ENCODE data around the gene AFTPH. TPM values are rescaled to one million over a fixed set of nuclear protein-coding genes. Genes with fewer than 3 reads are reported as not detected.

The AFTPH gene
- total RNA-seq, 1 experiment from 2014 or later = 24.3 TPM

DNA sequence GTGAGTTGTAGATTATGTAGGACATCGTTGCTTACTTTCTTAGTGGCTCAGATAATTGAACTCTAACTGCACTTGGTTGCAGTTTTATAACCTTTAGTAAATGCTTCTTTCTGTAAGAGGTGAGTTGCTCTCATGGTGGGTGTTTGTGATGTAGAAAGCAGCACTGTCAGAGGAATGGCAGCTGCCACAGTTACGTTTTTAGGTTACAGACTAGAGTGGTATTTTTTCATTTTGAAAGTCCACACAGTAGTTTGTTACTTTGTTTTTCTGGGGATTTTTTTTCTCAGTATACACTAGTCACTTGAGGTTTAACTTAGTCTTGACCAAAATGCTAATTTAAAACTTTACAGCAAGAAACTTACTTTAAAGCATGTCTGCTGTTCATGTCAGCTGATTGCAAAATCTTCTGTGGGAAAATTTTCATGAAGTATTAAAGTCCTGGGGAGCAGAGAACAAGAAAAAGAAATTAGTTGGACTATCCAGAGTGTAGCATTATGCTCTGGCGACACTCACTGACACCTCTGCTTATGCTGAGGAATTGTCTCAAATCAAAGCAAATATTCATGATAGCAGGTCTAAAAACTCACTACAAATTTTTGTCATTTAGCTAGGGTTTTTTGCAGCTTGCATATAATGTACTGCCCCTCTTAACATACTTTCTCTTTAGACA is 14.8 kb downstream of the AFTPH start:
- Histone ChIP-seq H3K4me1 (peaks cover 6% of the 10 kb centered on the region; the same call in 1 of the 2 replicates), H3K27ac (no peak overlapping the region; the same call in 1 of the 2 replicates), H3K27me3 (no peaks in the 10 kb centered on the region), H3K9me3 (replicated peaks) (no peaks in the 10 kb centered on the region), H3K4me3 (no peak overlapping the region), H3K36me3 (no peaks in the 10 kb centered on the region)
- DNase-seq = no peak

DNA sequence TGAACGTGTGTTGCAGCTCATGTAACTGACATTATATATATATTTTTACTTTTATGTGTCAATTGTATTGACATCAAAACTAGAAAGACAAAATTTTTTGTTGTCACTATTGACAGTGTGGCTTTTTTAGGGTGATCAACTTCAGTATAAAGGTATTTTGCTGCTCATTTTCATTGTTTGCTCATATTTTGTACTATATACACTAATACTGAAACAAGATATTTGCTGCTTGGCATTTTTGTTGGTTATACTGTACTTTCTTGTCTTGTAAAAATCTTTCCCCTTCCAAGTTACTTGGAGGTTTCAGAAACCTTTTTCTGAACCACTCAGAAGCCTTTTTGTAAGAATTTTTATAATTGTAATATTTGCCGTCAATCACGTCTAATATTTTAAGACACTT is 16.5 kb downstream of the AFTPH start:
- no peaks in the 10 kb centered on the region for H3K27me3 ChIP-seq
- H3K9me3 ChIP-seq (replicated peaks) = no peaks in the 10 kb centered on the region
- no peaks in the 10 kb centered on the region for H3K36me3 ChIP-seq
- H3K27ac ChIP-seq = no peak overlapping the region
- H3K4me1 ChIP-seq = peaks cover 6% of the 10 kb centered on the region; the same call in 1 of the 2 replicates
- H3K4me3 ChIP-seq = no peak overlapping the region
- DNase-seq = no peak

DNA sequence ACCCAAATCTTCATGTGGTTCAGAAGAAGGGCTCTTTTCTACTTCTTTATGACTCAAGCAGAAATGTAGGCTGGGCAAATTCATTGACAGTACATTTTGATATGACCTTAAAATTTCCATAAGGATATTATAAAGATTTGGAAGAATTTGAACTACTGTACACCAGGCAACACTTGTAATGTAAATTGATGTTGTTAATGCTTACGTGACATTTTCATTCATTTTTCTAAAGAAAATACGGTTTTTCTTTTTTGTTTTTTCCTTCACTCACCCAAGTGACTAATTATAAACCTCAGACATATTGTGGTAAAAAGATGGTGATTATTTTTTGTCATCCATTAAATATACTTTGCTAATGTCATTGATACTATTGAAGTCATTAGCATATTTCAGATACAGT is 17.4 kb downstream of the AFTPH start:
- Histone ChIP-seq H3K27ac (no peak overlapping the region), H3K27me3 (no peaks in the 10 kb centered on the region), H3K4me3 (no peak overlapping the region), H3K4me1 (peaks cover 6% of the 10 kb centered on the region; the same call in 1 of the 2 replicates), H3K36me3 (no peaks in the 10 kb centered on the region), H3K9me3 (replicated peaks) (no peaks in the 10 kb centered on the region)
- DNase-seq = no peak

DNA sequence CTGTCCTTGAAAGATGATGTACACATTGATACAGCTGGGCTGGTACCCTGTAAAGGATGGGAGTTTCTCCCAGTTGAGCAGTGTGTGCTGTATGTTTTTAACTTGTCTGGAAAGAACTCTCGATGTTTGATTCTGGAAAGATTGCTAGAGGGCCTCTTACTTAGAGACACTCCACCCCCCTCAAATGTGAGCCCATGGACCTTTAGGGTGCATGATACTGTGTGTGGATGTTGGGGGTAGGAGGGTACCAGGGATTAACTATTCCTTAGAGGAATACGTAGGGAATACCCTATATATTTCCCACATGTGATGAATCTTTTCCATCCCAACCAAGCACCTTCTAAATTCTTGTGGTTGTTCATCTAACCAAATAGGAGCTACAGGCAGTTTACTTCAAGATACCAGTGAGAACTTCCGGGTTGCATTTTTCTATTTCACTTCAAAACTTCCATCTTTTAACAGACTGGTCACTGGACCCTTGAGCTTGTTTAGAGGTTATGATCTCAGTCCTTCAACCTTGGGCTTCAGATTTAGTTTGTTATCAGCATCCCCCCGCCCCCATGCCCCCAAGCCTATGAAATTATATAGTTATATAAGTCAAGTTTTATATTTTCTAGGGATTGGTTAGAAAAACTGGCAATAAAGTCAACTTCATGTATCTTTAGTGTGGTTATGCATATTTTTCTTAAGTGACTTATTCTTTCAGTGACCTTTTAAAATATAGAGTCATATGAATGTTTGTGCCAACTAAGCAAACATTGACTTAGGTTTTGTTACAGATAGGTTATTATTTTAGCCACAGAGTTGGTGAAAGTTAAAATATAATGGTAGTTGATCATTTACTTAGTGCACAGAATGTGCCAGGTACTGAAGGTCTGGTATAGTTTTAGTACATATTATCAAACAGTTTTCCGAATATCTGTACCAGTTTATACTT is 18.2 kb downstream of the AFTPH start:
- no peak overlapping the region for H3K27ac ChIP-seq
- no peak overlapping the region for H3K4me3 ChIP-seq
- peaks cover 6% of the 10 kb centered on the region; the same call in 1 of the 2 replicates for H3K4me1 ChIP-seq
- H3K9me3 ChIP-seq (replicated peaks) = no peaks in the 10 kb centered on the region
- H3K27me3 ChIP-seq = no peaks in the 10 kb centered on the region
- no peak for DNase-seq
- no peaks in the 10 kb centered on the region for H3K36me3 ChIP-seq

DNA sequence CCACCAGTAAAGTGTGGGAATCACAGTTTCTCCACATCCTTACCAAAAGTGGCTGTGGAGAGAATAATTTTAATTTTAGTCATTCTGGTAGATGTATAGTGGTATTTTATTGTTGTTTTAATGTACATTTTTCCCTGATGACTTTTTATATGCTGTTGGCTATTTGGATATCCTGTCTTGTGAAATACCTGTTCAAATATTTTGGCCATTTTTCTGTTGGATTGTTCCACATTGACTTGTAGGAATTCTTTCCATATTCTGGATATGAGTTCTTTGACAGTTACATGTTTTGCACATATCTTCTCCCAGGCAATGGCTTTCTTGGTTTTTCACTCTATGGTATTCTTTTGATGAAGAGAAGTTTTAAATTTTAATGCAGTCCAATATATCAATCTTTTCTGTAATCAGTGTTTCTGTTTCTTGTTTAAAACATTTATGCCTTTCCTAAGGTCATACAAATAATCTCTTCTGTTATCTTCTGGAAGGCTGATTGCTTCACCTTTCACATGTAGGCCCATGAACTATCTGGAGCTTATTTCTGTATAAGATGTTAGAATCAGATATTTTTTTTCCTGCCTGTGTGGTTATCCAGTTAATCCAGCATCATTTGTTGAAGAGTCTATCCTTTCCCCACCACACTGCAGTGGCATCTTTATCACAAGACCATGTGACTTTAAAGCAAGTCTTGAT is 19.0 kb downstream of the AFTPH start:
- DNase-seq = no peak
- Histone ChIP-seq H3K4me3 (no peak overlapping the region), H3K27me3 (no peaks in the 10 kb centered on the region), H3K4me1 (peaks cover 3% of the 10 kb centered on the region; the same call in 1 of the 2 replicates), H3K36me3 (no peaks in the 10 kb centered on the region), H3K9me3 (replicated peaks) (no peaks in the 10 kb centered on the region), H3K27ac (no peak overlapping the region)

DNA sequence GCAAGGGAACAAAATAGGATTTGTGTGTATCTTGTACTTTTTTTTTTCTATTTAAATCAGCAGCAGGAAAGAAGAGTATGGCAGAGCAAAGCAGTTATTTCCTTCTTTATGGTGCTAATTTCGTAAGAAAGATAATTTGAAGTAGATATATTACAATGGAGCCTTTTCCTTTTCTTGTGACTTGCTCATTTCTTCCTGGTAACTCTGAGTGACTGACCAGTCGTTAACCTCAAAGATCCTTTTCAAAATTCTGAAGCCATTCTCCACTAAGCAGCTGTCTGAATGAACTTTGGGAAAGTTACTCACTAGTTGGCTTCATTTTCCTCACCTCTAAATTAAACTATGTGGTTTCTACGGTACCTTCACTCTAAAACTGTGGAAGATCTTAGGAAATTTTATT is 24.6 kb downstream of the AFTPH start:
- DNase-seq = no peak
- Histone ChIP-seq H3K36me3 (0 out of 2 replicates have a peak, but pooled peaks cover 3% of the 10 kb centered on the region), H3K9me3 (replicated peaks) (no peaks in the 10 kb centered on the region), H3K4me1 (no peaks in the 10 kb centered on the region), H3K27ac (no peak overlapping the region), H3K27me3 (no peaks in the 10 kb centered on the region), H3K4me3 (no peak overlapping the region)

DNA sequence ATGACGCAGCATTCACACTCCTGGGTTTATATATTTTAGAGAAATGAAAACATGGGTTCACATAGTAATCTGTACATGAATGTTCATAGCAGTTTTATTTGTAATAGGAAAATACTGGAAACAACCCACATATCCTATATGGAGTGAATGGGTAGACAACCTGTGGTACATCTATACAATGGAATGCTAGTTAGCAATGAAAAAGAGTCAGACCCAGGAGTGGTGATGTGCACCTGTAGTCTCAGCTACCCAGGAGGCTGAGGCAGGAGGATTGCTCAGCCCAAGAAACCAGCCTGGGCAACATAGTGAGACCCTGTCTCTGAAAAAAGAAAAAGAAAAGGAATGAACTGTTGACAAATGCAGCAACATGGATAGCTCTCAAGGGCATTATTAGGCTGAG is 25.9 kb downstream of the AFTPH start:
- no peaks in the 10 kb centered on the region for H3K4me1 ChIP-seq
- no peaks in the 10 kb centered on the region for H3K9me3 ChIP-seq (replicated peaks)
- 0 out of 2 replicates have a peak, but pooled peaks cover 3% of the 10 kb centered on the region for H3K36me3 ChIP-seq

DNA sequence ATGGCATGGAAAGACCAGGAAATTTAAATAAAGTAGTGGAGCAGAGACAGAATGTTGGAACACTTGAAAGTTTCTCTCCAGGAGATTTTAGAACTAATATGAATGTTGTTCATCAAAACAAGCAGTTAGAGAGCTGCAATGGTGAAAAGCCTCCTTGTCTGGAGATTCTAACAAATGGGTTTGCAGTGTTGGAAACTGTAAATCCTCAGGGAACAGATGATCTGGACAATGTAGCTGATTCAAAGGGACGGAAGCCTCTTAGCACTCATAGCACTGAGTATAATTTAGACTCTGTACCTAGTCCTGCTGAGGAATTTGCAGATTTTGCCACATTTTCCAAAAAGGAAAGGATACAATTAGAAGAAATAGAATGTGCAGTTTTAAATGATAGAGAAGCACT is 27.7 kb downstream of the AFTPH start:
- Histone ChIP-seq H3K36me3 (0 out of 2 replicates have a peak, but pooled peaks cover 3% of the 10 kb centered on the region), H3K4me3 (no peak overlapping the region), H3K4me1 (no peaks in the 10 kb centered on the region), H3K27ac (no peak overlapping the region), H3K27me3 (no peaks in the 10 kb centered on the region), H3K9me3 (replicated peaks) (no peaks in the 10 kb centered on the region)
- no peak for DNase-seq

More for the DNA sequence above, 25.9 kb downstream of the AFTPH start:
- Histone ChIP-seq H3K27ac (no peak overlapping the region), H3K4me3 (no peak overlapping the region), H3K27me3 (no peaks in the 10 kb centered on the region)
- no peak for DNase-seq

DNA sequence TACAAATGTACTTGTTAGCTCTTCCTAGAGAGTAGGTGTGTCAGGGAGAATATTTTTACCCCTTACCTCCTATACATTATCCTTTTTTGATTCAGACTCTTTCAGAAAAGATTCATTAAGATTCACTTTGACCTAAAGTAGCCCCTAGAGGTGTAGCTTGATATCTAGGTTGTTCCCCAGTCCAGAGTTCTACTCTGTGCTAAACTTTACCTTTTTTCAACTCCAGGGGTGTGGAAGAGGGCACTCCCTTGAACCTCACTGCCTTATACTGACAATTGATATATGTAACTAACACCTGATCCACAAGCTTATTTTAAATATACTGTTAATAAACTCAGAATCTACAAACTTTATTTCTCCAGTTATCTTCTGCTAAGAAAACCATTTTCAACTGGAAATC is 30.0 kb downstream of the AFTPH start:
- Histone ChIP-seq H3K27ac (no peak overlapping the region), H3K4me1 (no peaks in the 10 kb centered on the region), H3K36me3 (0 out of 2 replicates have a peak, but pooled peaks cover 3% of the 10 kb centered on the region), H3K9me3 (replicated peaks) (no peaks in the 10 kb centered on the region), H3K4me3 (no peak overlapping the region), H3K27me3 (no peaks in the 10 kb centered on the region)
- DNase-seq = no peak

DNA sequence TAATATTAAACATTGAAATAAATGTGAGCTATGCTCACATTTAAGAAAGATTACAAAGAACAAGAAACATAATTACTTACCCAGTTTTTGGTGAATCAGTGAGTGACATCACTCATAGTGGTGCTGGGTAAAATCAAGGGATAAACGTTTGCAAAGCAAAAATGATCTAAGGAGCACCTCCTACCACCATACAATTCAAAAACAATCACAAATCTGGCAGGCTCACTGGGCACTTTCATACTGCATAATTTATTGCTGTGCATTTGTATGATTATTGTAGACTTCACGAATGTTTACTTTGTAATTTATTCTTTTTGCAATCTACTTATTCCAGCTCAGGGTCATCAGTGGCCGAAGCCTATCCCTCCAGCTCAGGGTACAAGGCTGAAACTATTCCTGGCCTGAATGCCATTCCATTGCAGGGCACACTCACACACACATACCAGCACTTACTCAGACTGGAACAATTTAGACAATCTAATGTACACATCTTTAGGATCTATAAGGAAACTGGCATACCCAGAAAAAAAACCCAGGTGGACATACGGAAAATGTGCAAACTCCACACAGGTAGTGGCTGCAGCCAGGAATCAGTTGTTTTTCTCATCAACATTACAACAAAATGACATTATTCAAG is 34.4 kb downstream of the AFTPH start:
- H3K27ac ChIP-seq = no peak overlapping the region
- no peaks in the 10 kb centered on the region for H3K36me3 ChIP-seq
- no peaks in the 10 kb centered on the region for H3K27me3 ChIP-seq
- H3K4me3 ChIP-seq = no peak overlapping the region
- H3K4me1 ChIP-seq = no peaks in the 10 kb centered on the region
- H3K9me3 ChIP-seq (replicated peaks) = no peaks in the 10 kb centered on the region
- DNase-seq = no peak

DNA sequence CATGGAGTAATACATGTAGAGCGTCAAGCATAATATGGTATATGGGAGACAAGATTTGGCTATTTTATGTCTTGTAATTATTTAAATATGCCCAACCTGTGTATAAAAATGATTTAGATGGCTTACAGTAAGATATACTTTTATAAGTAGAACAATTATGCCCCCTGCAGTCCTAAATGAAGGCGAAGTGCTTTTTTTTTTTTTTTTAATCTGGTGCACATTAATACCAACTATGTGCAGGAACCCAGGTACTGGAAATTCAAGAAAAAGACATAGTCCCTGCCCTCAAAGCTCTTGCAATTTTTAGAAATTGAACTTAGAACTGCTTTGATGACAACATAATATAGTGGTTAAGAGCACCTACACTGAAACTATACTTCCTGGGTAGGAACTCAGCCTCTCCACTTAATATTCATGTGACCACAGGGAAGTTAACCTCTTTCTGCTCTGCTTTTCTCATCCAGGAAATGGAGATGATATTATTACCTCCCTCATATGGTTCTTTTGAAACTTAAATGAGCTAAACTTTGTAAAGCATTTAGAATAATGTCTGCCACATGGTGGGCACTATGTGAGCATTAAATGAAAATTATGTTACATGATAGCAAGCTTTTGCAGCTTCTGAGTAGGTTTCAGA is 38.1 kb downstream of the AFTPH start:
- no peak overlapping the region for H3K27ac ChIP-seq
- H3K4me3 ChIP-seq = no peak overlapping the region
- H3K4me1 ChIP-seq = no peaks in the 10 kb centered on the region
- peak in 1 of 2 experiments; percentile 34 for DNase-seq
- H3K27me3 ChIP-seq = no peaks in the 10 kb centered on the region
- no peaks in the 10 kb centered on the region for H3K36me3 ChIP-seq
- H3K9me3 ChIP-seq (replicated peaks) = no peaks in the 10 kb centered on the region

DNA sequence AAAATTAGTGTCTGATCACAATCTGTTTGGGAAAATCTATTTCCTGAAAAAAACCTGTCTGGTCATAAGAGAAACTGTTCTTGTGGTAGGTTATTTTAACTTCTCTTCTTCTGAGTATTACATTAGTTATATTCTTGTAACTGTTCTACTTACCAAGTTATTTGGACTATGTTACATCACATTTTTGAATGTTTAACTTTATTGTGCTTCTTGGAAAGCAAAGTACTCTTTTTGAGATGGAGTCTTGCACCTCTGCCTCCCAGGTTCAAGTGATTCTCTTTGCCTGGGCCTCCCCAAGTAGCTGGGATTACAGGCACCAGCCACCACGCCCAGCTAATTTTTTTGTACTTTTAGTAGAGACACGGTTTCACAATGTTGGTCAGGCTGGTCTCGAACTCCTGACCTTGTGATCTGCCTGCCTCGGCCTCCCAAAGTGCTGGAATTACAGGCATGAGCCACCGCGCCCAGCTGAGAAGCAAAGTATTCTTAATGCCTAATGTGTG is 39.4 kb downstream of the AFTPH start:
- no peaks in the 10 kb centered on the region; the same call in 1 of the 2 replicates for H3K36me3 ChIP-seq
- H3K27ac ChIP-seq = no peak overlapping the region
- H3K4me1 ChIP-seq = no peaks in the 10 kb centered on the region
- no peaks in the 10 kb centered on the region for H3K9me3 ChIP-seq (replicated peaks)
- no peaks in the 10 kb centered on the region for H3K27me3 ChIP-seq
- DNase-seq = no peak
- no peak overlapping the region for H3K4me3 ChIP-seq

DNA sequence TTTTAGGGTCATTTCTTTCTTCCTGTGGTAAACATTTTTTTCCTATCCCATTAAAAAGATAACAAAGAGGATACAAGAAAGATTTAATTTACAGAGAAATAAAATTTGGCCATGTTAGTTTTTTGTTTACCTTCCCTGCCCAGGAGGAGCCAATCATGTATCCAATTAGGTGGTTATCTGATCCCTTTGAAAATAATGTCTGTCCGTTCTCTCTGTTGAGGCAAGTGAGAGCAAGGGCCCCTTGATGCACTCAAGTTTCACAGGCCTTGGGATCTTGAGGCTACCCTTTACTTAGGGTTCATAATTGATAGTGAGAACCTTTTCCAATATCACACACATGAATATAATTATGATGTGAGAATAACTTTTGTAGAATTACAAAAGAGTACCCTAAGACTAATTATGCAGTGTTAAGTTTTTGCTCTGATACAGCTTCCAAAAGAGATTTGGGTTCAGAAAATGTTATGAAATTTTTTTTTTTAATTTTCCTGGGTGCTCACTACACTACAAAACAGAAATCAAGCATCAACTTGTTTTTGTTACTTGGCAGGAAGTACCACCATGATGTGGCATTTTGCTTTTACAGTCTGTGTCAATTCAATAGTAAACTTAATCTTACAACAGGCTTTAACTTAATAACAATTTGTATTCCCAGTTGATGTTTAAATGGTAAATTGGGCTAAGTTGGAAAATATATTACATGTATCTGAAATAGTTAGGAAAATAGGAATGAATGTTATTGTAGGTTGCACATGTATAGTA is 42.0 kb downstream of the AFTPH start:
- Histone ChIP-seq H3K9me3 (replicated peaks) (no peaks in the 10 kb centered on the region), H3K4me3 (no peak overlapping the region), H3K27me3 (no peaks in the 10 kb centered on the region), H3K4me1 (no peaks in the 10 kb centered on the region), H3K36me3 (peaks cover 9% of the 10 kb centered on the region; the same call in 1 of the 2 replicates), H3K27ac (no peak overlapping the region)
- DNase-seq = no peak
